HG03354 (cell line): Measurements from ENCODE around the gene MEIS1.

Experiments used
- ATAC-seq: cut with Tn5 transposase; IDR thresholded peaks from one replicate; pipeline ENCODE4 v1.9.1; 2021; ENCODE audit warnings: mild to moderate bottlenecking; ENCODE audit not compliant: unreplicated experiment, poor library complexity, severe bottlenecking

Gene MEIS1

GRCh38 chr2:66495788-66496640 is 61.1 kb downstream of the MEIS1 start:
- no peak for ATAC-seq

- no peak for ATAC-seq
Observed at GRCh38 chr2:66496670-66497420, 61.9 kb downstream of the MEIS1 start.

- ATAC-seq = no peak
Observed at GRCh38 chr2:66497431-66498288, 62.7 kb downstream of the MEIS1 start.

GRCh38 chr2:66498289-66498975 is 63.5 kb downstream of the MEIS1 start:
- ATAC-seq = no peak

- ATAC-seq = no peak
Observed at GRCh38 chr2:66501267-66501666, 66.3 kb downstream of the MEIS1 start.

GRCh38 chr2:66506265-66506664 is 71.3 kb downstream of the MEIS1 start:
- ATAC-seq = no peak

- no peak for ATAC-seq
Observed at GRCh38 chr2:66507673-66508201, 72.8 kb downstream of the MEIS1 start.

GRCh38 chr2:66508484-66509071 is 73.7 kb downstream of the MEIS1 start:
- ATAC-seq = no peak

GRCh38 chr2:66509326-66509811 is 74.4 kb downstream of the MEIS1 start:
- no peak for ATAC-seq

- ATAC-seq = no peak
Observed at GRCh38 chr2:66512626-66513025, 77.7 kb downstream of the MEIS1 start.

- ATAC-seq = no peak
Observed at GRCh38 chr2:66515743-66516142, 80.8 kb downstream of the MEIS1 start.

GRCh38 chr2:66516499-66516898 is 81.6 kb downstream of the MEIS1 start:
- ATAC-seq = no peak

- no peak for ATAC-seq
Observed at GRCh38 chr2:66517772-66518171, 82.8 kb downstream of the MEIS1 start.

- ATAC-seq = no peak
Observed at GRCh38 chr2:66519264-66519843, 84.4 kb downstream of the MEIS1 start.

GRCh38 chr2:66521291-66521922 is 86.5 kb downstream of the MEIS1 start:
- no peak for ATAC-seq

- ATAC-seq = no peak
Observed at GRCh38 chr2:66522611-66523376, 87.9 kb downstream of the MEIS1 start.

- no peak for ATAC-seq
Observed at GRCh38 chr2:66523377-66523969, 88.5 kb downstream of the MEIS1 start.
